ENCODE data around the gene TEX2.

- no peak for TF ChIP-seq CTCF (IDR thresholded peaks at IDR 0.05)
- no peak for TF ChIP-seq POLR2A (IDR thresholded peaks at IDR 0.05)
Measured at GRCh38 chr17:64164596-64165285, 98.3 kb downstream of the TEX2 start.

Measured in Peyer's patch (tissue), 4 donors.